H1 (cell line): ENCODE data around the gene CDC42. TPM values are rescaled to one million over a fixed set of nuclear protein-coding genes. Genes with fewer than 3 reads are reported as not detected.

Experiments
- EZH2 ChIP-seq: fragments of 200-600 bp; sonication (generic); IDR thresholded peaks from 2 replicates; pipeline ENCODE4 v1.7.1; 2012; ENCODE audit warnings: low read depth, mild to moderate bottlenecking, moderate library complexity, low read length, inconsistent platforms; ENCODE audit not compliant: severe bottlenecking
- POLR2A ChIP-seq, 2 experiments: IDR thresholded peaks; 1 replicate in 1 of 2; 2 replicates in 1 of 2; pipeline ENCODE4 v1.6.1; 2011; ENCODE audit warnings: low read depth in 2 of 2, low read length in 2 of 2, mild to moderate bottlenecking in 2 of 2; ENCODE audit errors: control extremely low read depth in 1 of 2
- polyA plus RNA-seq, 7 experiments: library from polyadenylated mRNA; depleted of rRNA in 3 of 7; stranded (reverse) in 5 of 7; unstranded in 2 of 7; fragments of >200 nt in 5 of 7; fragments of 200-250 nt in 2 of 7; gene quantifications; 1 replicate in 5 of 7; 2 replicates in 1 of 7; 4 replicates in 1 of 7; pipeline versions ENCODE4 v1.2.1 to v1.2.3, GENCODE V29; 2011 to 2013; ENCODE audit warnings: missing spikeins in 2 of 7, mixed read lengths in 2 of 7
- total RNA-seq: library from RNA; stranded (reverse); fragmentation: NEBNext Ultra II Directional; extraction: Animal tissue kit (Norgen Biotek cat#: 25700); gene quantifications from 2 replicates; pipeline ENCODE4 v1.2.1, GENCODE V29; 2021

The CDC42 gene
- total and polyA plus RNA-seq, 2 of the 8 experiments (the other 6 are each of a cell fraction or from before 2014, with no cell fraction given), result 110 to 179 TPM

DNA sequence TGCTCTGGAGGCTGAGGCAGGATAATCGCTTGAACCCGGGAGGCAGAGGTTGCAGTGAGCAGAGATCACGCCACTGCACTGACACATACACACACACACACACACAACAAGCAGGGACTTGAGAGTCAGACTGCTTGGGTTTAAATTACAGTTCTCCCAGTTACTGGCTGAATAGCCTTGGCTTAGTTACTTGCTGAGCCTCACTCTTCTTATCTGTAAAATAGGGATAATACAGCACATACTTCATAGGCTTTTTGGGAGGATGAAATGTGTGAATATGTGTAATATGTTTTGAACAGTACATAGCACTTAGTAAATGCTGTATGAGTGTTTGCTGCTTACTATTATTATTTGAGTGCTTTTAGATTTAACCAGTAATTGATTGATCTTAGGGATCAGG lies 23.8 kb downstream of the CDC42 start (continued):
- TF ChIP-seq EZH2 (no peak), POLR2A (IDR thresholded peaks at IDR 0.05; ENCODE audit: control extremely low read depth in 1 of 2, low read depth in 2 of 2, low read length in 2 of 2) (no peak)
